HUES64 (cell line): ENCODE measurements around the gene GPRASP1. TPM values are rescaled to one million over a fixed set of nuclear protein-coding genes. Genes with fewer than 3 reads are reported as not detected.
A peak's percentile ranks its signal among the peaks of the same experiment; 100 is the strongest.

Source experiments
- H3K27ac ChIP-seq: 2 replicates; pipeline ENCODE4 v1.7.0; 2013; ENCODE audit warnings: low read depth, low read length, inconsistent platforms
- H3K27me3 ChIP-seq: 2 replicates; pipeline ENCODE4 v1.6.1; 2013; ENCODE audit warnings: mild to moderate bottlenecking, low read length; ENCODE audit not compliant: insufficient read depth
- H3K36me3 ChIP-seq: 2 replicates; pipeline ENCODE4 v1.6.1; 2013; ENCODE audit warnings: mild to moderate bottlenecking, low read length; ENCODE audit not compliant: insufficient read depth
- H3K4me1 ChIP-seq: 2 replicates; pipeline ENCODE4 v1.6.1; 2013; ENCODE audit warnings: mild to moderate bottlenecking, low read length, moderate library complexity; ENCODE audit not compliant: insufficient read depth
- H3K4me3 ChIP-seq: 2 replicates; pipeline ENCODE4 v1.5.1; 2013; ENCODE audit warnings: mild to moderate bottlenecking, low read length, moderate library complexity
- H3K9ac ChIP-seq: 2 replicates; pipeline ENCODE4 v1.6.1; 2013; ENCODE audit warnings: mild to moderate bottlenecking, low read depth, low read length
- H3K9me3 ChIP-seq: 2 replicates; pipeline ENCODE4 v1.6.1; 2013; ENCODE audit warnings: low read depth, low read length; ENCODE audit not compliant: insufficient read depth
- WGBS: fragments of 150-250, 120-280 bp; methylation state at CpG from one replicate; pipeline ENCODE4 v1.1.7; 2013; ENCODE audit warnings: missing lambda C conversion rate; 5-methylcytosine and 5-hydroxymethylcytosine counted together
- polyA plus RNA-seq, 2 experiments: library from polyadenylated mRNA; stranded (reverse); fragments of 50-300 nt; gene quantifications; one replicate each; pipeline ENCODE4 v1.2.3, GENCODE V29; 2013

GPRASP1 gene
- polyA plus RNA-seq (2013, experiment 1 of 2), result 1.0 TPM
- 1.2 TPM for polyA plus RNA-seq (2013, experiment 2 of 2)

GRCh38 chrX:102651242-102652011 lies at the start of gene GPRASP1:
Gene GPRASP1 (plus strand): TSS chrX:102651483. CDS start chrX:102653914, 2,431 bp downstream.
- no peaks in the 10 kb centered on the region for H3K4me1 ChIP-seq
- H3K36me3 ChIP-seq, result no peaks in the 10 kb centered on the region
- H3K4me3 ChIP-seq, result peak within 1 kb of the TSS; percentile 59
- H3K9me3 ChIP-seq, result no peaks in the 10 kb centered on the region
- no peaks in the 10 kb centered on the region; the same call in 1 of the 2 replicates for H3K27me3 ChIP-seq
- H3K9ac ChIP-seq, result 0 out of 2 replicates have a peak within 1 kb of the TSS, but pooled peaks have one; percentile 31
- under 1% methylated on average over 61 of the region's 61 CpGs for WGBS
- H3K27ac ChIP-seq, result no peak within 1 kb of the TSS

DNA sequence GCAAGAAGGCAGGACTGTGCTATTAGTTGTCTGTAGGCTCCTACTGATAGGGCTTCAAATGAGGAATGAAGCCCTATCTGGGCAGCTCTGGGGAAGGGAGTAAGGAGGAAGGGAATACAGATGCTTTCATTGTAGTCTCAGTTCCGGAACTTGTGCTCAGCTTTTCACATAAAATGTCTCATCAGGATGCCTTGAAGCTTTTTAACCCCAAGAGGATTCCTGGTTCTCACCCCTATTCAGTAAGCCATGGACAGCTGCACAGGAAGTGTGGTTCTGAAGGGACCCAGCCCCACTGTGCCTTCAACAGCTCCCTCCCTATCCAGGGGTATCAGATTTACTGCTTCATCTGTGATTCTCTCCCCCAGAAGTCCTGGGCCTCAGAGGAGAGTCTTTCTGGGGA lies 47.0 kb upstream of the GPRASP1 start:
- H3K27ac ChIP-seq, result no peak overlapping the region
- WGBS, result 93% methylated on average over 1 of the region's 1 CpG

DNA sequence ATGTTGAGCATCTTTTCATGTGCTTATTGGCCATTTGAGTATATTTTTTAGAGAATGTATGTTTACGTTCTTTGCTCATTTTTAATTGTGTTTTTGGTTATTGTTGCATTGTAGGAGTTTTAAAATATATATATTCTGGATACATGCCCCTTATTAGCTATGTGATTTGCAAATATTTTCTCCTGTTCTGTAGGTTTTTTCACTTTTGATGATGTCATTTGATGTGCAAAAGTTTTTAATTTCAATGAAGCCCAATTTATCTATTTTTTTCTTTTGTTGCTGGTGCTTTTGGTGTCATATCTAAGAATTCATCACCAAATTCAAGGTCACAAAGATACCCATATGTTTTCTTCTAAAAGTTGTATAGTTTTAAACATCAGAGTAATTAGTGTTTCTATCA lies 45.2 kb upstream of the GPRASP1 start:
- Histone ChIP-seq H3K9ac (no peak overlapping the region), H3K4me3 (no peak overlapping the region), H3K27me3 (no peaks in the 10 kb centered on the region), H3K9me3 (no peaks in the 10 kb centered on the region), H3K36me3 (peaks cover 25% of the 10 kb centered on the region), H3K27ac (no peak overlapping the region), H3K4me1 (no peaks in the 10 kb centered on the region)
- WGBS, result no CpG with 5 or more reads among the region's 1 CpG

More for the DNA sequence above, 47.0 kb upstream of the GPRASP1 start:
- no peaks in the 10 kb centered on the region for H3K27me3 ChIP-seq
- H3K9me3 ChIP-seq, result no peaks in the 10 kb centered on the region
- no peak overlapping the region for H3K4me3 ChIP-seq
- peaks cover 22% of the 10 kb centered on the region for H3K36me3 ChIP-seq
- H3K9ac ChIP-seq, result no peak overlapping the region
- H3K4me1 ChIP-seq, result 0 out of 2 replicates have a peak, but pooled peaks cover 5% of the 10 kb centered on the region

- no peak overlapping the region for H3K4me3 ChIP-seq
- H3K36me3 ChIP-seq, result peaks cover 5% of the 10 kb centered on the region; the same call in 1 of the 2 replicates
- no peaks in the 10 kb centered on the region for H3K9me3 ChIP-seq
- no peaks in the 10 kb centered on the region for H3K4me1 ChIP-seq
- H3K9ac ChIP-seq, result no peak overlapping the region
- H3K27me3 ChIP-seq, result no peaks in the 10 kb centered on the region
- no peak overlapping the region for H3K27ac ChIP-seq
- WGBS, result 95% methylated on average over 4 of the region's 4 CpGs
These were observed 40.4 kb upstream of the GPRASP1 start for GRCh38 chrX:102610905-102611304.

DNA sequence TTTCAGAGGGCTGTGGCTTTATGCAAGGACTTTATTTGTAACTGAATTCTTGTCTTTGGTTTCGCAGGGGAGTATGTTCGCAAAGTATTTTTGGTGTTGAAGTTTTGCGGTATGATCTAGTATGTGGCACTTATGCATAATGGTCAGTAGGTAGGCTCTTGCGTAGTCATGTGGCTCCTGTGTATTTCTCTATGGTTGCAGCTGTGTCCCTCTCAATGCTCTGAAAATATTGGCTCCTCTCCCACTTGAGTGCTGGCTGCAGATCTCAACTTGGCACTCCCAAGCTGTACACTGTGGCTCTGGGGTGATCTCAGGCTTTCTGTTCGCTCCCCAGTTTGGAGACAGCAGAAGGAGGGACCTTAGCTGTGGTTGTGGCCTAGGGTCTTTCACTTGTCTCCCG lies 27.2 kb upstream of the GPRASP1 start:
- Histone ChIP-seq H3K36me3 (no peaks in the 10 kb centered on the region), H3K9ac (no peak overlapping the region), H3K27me3 (no peaks in the 10 kb centered on the region), H3K9me3 (no peaks in the 10 kb centered on the region), H3K4me1 (no peaks in the 10 kb centered on the region), H3K27ac (no peak overlapping the region), H3K4me3 (no peak overlapping the region)
- WGBS, result 96% methylated on average over 6 of the region's 6 CpGs

GRCh38 chrX:102627640-102628039 lies 23.6 kb upstream of the GPRASP1 start:
- H3K4me3 ChIP-seq, result no peak overlapping the region
- H3K9ac ChIP-seq, result no peak overlapping the region
- H3K27ac ChIP-seq, result no peak overlapping the region
- H3K36me3 ChIP-seq, result no peaks in the 10 kb centered on the region
- H3K4me1 ChIP-seq, result no peaks in the 10 kb centered on the region
- no peaks in the 10 kb centered on the region for H3K27me3 ChIP-seq
- 91% methylated on average over 1 of the region's 1 CpG for WGBS
- H3K9me3 ChIP-seq, result no peaks in the 10 kb centered on the region

DNA sequence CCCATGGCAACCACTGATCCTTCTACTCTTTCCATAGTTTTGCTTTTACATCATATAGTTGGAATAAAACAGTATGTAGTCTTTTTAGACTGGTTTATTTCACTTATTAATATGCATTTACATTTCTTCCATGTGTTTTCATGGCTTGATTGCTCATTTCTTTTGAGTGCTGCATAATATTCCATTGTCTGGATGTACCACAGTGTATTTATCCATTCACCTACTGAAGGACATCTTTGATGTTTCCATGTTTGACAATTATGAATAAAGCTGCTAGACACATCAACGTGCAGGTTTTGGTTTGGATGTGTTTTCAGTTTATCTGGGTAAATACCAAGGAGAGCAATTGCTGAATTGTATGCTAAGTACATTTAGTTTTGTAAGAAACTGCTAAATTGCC lies 13.7 kb upstream of the GPRASP1 start:
- Histone ChIP-seq H3K4me3 (no peak overlapping the region), H3K9ac (no peak overlapping the region), H3K27ac (no peak overlapping the region), H3K9me3 (no peaks in the 10 kb centered on the region), H3K36me3 (no peaks in the 10 kb centered on the region; the same call in 1 of the 2 replicates), H3K27me3 (no peaks in the 10 kb centered on the region), H3K4me1 (no peaks in the 10 kb centered on the region)
- 78% methylated on average over 1 of the region's 1 CpG for WGBS

DNA sequence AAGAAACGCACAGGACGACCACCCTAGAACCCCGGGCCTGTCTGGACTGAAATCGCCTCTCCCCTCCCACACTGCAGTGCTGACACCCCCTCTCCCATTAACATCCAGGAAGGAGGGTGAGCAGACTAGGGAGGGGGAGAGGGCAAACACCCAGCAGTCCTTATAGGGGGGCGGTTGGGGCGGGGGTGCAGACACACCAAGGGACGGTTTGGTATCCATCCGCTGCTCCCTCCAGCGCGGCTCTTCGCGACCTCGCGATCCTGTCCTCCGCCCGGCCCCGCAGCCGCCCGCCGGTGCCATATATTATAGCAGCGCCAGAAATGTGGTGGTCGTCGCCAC lies 411 bp upstream of the GPRASP1 start:
- under 1% methylated on average over 19 of the region's 23 CpGs for WGBS
- peak overlapping the region; percentile 59 for H3K4me3 ChIP-seq
- no peak overlapping the region for H3K27ac ChIP-seq

GRCh38 chrX:102652031-102652688 lies 877 bp downstream of the GPRASP1 start:
- Histone ChIP-seq H3K9ac (no peak overlapping the region), H3K4me1 (no peaks in the 10 kb centered on the region), H3K36me3 (no peaks in the 10 kb centered on the region), H3K4me3 (peak overlapping the region; percentile 59), H3K27me3 (no peaks in the 10 kb centered on the region; the same call in 1 of the 2 replicates), H3K27ac (no peak overlapping the region), H3K9me3 (no peaks in the 10 kb centered on the region)
- 5% methylated on average over 17 of the region's 22 CpGs for WGBS

More for the DNA sequence above, 411 bp upstream of the GPRASP1 start:
- Histone ChIP-seq H3K9me3 (no peaks in the 10 kb centered on the region), H3K9ac (0 out of 2 replicates have a peak overlapping the region, but pooled peaks have one; percentile 31), H3K27me3 (no peaks in the 10 kb centered on the region; the same call in 1 of the 2 replicates), H3K4me1 (no peaks in the 10 kb centered on the region), H3K36me3 (no peaks in the 10 kb centered on the region)

GRCh38 chrX:102654696-102655095 lies 3.4 kb downstream of the GPRASP1 start:
- no peak overlapping the region for H3K4me3 ChIP-seq
- no peaks in the 10 kb centered on the region for H3K36me3 ChIP-seq
- no peak overlapping the region for H3K9ac ChIP-seq
- no peaks in the 10 kb centered on the region for H3K4me1 ChIP-seq
- no peaks in the 10 kb centered on the region for H3K9me3 ChIP-seq
- H3K27ac ChIP-seq, result no peak overlapping the region
- 96% methylated on average over 2 of the region's 2 CpGs for WGBS
- no peaks in the 10 kb centered on the region; the same call in 1 of the 2 replicates for H3K27me3 ChIP-seq

DNA sequence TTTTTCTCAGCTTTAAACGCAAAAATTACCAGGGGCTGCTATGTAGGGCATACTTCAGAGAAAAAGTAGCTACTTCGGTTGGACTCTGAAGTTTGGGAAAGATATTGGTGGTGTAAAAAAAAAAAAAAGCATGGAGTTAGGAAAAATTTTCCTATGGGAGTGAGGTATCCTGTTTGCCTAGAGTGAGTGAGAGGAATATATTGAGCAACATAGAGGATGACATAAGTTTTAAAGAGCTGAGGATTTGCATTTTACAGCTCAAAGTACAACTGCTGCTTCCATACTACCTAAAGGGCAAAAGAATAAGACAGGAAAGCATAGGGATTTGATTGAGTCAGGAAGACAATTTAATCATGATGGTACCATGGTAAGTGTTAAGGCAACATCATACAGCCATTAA lies 7.3 kb downstream of the GPRASP1 start:
- Histone ChIP-seq H3K9ac (no peak overlapping the region), H3K4me1 (no peaks in the 10 kb centered on the region), H3K4me3 (no peak overlapping the region), H3K27me3 (no peaks in the 10 kb centered on the region), H3K36me3 (no peaks in the 10 kb centered on the region), H3K27ac (no peak overlapping the region), H3K9me3 (no peaks in the 10 kb centered on the region)
- WGBS, result 86% methylated on average over 2 of the region's 2 CpGs
